Fibroblast of skin of scalp (primary cell): ENCODE results near the gene SYNRG.

ENCODE experiments used
- DNase-seq: peaks from one replicate; pipeline ENCODE4 v3.0.0-alpha.2; 2013

SYNRG gene

GRCh38 chr17:37605813-37606505 is 3.3 kb downstream of the SYNRG start:
- DNase-seq, result no peak

DNA sequence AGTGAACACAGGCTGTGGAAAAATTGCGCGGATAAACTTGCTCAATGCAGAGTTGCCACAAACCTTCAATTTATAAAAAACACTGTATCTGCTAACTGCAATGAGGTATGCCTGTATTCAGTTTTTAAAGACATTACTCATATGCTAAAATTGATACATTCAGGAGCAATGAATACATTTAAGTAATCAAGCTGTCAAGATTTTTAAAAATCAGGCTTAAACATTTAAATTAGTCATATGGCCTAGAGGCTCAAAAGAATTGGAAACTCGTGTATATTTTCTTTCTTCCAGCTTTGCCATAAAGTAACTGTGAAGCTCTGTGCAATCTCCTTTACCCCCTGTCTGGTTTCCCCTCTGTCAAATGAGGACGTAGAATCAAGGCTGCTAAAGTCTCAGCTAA is 4.1 kb downstream of the SYNRG start:
- no peak for DNase-seq

DNA sequence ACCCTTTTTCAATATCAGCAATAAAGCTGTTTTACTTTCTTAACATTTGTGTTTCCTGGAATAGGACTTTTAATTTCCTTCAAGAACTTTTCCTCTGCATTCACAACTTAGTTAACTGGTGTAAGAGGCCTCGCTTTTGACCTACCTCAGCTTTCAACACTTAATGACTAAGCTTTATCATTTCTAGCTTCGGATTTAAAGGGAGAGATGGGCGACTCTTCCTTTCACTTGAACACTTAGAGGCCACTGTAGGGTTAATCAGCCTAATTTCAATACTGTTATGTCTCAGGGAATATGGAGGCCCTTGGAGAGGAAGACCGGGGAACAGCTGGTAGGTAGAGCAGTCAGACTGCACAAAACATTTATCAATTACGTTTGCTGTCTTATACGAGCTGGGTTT is 4.7 kb downstream of the SYNRG start:
- no peak for DNase-seq

GRCh38 chr17:37598145-37598544 is 11.1 kb downstream of the SYNRG start:
- DNase-seq, result no peak

DNA sequence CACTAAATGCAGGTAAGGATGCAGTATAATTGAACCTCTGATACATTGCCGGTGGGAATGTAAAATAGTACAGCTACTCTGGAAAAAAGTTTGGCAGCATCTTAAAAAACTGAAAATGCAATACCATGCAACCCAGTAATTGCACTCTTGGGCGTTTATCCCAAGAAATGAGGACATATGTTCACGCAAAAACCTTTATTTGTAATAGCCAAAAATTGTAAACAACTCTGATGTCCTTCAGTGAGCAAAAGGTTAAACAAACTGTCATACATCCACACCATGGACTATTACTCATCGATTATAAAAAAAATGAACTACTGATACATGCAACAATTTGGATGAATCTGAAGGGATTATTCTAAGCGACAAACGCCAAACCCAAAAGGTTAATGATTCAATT is 16.9 kb downstream of the SYNRG start:
- DNase-seq, result no peak

DNA sequence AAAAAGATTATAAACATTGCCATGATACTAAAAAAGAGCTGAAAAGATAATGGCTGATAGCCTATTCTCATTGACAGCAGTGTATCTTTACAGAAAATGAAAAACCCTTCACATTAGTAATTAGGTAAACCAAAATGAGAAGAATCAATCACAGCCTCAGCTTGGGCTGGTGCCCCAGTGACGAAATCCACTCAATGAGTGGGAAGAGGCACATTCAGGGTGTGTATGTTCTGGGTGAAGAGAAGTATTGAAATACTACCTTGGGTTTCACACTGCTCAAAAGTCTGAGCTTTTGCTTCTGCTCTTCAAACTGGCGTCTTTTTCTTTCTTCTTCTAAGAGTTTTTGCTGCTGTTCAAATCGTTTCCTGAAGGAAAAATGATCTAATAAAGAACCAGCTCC is 24.2 kb downstream of the SYNRG start:
- no peak for DNase-seq

- DNase-seq, result no peak
Observed at GRCh38 chr17:37576281-37576680, 32.9 kb downstream of the SYNRG start.

GRCh38 chr17:37574427-37574826 is 34.8 kb downstream of the SYNRG start:
- DNase-seq, result no peak

DNA sequence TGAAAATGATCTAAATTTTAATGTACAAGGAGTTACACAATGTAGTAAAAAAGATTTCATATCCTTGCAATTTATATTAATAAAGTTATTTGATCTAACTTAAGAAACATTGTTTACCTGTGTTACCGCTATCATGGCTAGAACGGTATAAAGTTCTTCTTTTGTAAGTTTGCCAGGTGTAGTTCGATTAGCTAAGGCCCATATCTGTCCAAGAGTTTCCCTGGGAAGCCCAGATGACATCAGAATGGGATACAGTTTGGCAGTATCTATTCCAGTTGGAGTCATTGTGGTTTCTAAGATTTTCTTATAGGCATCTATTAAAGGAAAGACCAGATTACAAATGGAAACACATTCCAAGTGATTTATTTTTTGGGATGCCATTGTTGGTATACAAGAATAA is 37.5 kb downstream of the SYNRG start:
- no peak for DNase-seq

GRCh38 chr17:37570527-37571093 is 38.6 kb downstream of the SYNRG start:
- peak; percentile 56 for DNase-seq

DNA sequence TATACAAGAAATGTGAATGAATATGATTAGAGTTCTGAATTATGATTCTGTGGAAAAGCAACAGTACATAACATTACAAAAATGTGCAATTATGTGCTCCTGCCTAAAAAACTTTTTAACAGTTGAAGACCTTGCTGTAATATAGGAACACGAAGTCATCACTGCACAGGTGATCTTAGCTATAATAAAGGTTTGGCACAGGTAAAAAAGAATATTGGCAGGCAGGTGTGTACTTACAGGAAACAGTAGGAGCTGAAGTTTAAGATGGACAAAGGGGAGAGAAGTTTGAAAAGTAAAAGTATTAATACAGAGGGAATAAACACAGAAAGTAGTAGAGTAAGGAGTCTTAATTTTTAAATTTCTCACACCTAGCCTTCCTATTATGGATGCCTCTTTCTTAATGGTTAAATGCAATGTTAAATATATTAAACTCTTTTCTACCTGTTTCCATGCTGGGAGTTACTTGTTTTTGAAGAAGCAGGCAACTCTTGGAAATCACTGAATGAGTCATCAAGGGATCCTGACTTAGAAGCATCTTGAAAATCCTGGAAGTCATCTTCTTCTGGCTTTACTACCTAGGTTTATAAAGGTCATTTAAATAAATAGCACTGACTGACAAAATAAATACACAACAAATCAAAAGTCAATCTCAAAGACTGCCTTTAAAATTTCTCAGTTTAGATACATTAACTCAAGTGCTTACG is 40.7 kb downstream of the SYNRG start:
- DNase-seq, result no peak

DNA sequence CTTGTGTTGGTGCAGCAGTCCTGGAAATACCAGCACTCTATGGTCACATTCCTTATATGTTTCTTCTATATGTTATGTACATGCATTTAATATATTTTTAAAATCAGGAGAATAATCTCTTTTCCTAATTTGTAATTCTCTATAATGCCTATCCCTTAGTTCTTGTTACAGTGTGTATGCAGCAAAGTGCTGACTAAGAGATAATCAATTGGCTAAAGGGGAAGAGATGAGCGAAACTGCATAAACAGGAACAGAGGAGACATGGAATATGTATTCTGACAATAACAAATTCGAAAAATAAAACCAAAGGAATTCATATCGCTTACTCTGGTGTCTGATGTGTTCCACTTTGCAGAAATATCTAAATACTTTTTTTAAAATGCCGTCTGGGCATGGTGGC is 41.7 kb downstream of the SYNRG start:
- DNase-seq, result no peak

DNA sequence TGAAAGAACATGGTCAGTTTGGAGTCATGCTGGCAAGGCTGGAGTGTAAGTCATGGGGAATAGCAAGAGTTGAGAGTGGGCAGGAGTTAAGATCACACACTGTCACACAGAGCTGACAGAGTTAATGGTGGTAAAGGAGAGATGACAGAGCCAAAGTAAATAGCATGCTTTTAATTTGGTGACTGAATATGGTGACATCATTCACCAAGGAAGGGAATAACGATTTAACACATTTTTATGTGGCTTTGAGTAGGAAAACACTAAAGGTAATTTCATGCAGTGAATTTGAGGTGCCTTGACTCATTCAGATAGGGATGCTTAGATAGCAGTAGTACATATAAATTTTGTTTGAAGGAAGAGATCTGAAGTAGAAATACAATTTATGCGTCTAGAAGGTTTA is 42.1 kb downstream of the SYNRG start:
- DNase-seq, result peak; percentile 2

GRCh38 chr17:37564252-37564651 is 45.0 kb downstream of the SYNRG start:
- no peak for DNase-seq

- no peak for DNase-seq
Observed at GRCh38 chr17:37562016-37562745, 47.0 kb downstream of the SYNRG start.

DNA sequence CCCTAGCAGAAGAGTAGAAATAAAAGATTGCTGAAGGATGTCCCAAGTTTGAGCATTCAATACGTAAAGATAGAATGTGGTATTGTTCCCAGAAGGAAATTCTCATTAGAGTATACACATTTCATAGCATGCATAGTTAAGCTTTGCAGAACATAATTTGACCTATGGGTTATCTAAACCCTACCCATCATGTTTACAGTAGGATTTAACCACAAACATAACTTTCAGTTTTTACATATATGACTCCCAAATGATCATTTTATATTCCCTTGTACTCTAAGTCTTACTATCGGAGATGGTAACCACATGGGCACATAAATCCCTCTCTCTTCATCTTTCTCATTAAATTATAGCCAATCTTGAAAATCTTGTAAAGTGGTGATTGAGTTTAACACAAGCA is 50.9 kb downstream of the SYNRG start:
- no peak for DNase-seq

DNA sequence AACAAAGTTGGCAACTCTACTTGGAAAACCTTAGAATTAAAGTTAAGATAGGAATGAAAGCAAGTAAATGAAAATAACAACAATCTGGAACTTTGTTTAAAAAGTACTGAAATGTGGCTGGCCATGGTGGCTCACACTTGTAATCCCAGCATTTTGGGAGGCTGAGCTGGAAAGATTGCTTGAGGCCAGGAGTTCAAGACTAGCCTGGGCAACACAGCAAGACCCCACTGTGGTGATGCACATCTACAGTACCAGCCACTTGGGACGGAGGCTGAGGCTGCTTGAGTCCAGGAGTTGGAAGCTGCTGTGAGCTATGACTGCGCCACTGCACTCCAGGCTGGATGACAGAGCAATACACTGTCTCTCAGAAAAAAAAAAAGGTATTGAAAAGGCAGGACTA is 51.7 kb downstream of the SYNRG start:
- no peak for DNase-seq

DNA sequence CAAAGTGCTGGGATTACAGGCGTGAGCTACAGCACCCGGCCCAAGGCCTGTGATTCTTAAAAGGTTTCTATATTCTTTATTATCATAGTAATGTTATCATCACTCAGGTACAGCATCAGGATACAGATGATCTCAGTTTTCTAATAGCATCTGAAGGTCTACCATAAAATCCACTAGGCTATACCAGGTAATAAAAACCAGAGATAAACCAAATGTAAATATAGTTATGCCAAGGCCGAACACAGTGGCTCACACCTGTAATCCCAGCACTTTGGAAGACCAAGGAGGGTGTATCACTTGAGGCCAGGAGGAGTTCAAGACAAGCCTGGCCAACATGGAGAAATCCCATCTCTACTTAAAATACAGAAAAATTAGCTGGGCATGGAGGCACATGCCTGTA is 53.8 kb downstream of the SYNRG start:
- DNase-seq, result no peak

DNA sequence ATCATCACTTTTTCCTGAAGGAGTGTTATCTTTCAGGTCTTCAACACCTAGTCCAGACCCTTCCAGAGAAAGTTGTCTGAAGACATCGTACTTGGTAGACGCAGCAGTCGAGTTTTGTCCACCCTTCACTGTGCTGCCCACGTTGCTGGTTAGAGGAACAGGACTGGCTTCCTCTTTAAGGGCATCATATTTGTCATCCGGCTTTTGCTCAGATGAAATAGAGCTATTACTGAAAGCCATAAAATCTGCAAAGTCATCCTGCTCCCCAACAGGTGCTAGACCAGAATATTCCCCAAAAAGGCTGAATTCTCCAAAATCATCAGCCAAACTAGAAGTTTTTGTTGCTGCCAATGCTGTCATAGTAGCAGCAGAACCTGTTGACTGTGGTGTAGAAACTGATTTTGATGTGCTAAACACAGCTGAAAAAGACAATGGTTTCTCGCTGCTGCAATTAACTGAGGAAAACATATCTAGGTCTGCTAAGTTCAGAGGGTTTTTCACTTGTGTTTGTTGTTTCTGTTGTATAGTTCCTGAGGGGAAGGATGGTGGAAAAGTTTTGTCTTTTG is 55.7 kb downstream of the SYNRG start:
- no peak for DNase-seq

- DNase-seq, result no peak
Observed at GRCh38 chr17:37551788-37552187, 57.4 kb downstream of the SYNRG start.

GRCh38 chr17:37547986-37548385 is 61.2 kb downstream of the SYNRG start:
- DNase-seq, result no peak

DNA sequence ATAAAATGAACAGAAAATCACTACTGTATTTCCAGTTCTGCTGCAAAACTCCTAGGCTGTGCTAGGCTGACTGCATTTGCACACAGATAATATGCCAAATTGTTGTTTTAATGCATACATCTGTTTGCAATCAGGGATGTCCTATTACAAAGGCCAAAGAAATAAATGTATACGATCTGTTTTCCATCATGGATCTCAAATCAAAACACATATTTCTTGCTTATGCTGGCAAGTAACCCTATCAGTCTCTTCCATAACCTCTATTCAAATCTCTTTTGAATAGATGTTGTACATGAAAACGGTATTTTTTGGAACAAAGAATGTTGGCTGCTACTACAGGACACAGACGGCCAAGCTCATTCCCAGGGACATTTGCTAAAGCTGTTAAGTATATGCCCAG is 62.9 kb downstream of the SYNRG start:
- peak; percentile 42 for DNase-seq

- no peak for DNase-seq
Observed at GRCh38 chr17:37545486-37545885, 63.7 kb downstream of the SYNRG start.
